ENCODE measurements around the gene KCTD1. TPM values are rescaled to one million over a fixed set of nuclear protein-coding genes. Genes with fewer than 3 reads are reported as not detected.

KCTD1 gene
- total RNA-seq, 1 donor from 2014 or later: 18.8 TPM

DNA sequence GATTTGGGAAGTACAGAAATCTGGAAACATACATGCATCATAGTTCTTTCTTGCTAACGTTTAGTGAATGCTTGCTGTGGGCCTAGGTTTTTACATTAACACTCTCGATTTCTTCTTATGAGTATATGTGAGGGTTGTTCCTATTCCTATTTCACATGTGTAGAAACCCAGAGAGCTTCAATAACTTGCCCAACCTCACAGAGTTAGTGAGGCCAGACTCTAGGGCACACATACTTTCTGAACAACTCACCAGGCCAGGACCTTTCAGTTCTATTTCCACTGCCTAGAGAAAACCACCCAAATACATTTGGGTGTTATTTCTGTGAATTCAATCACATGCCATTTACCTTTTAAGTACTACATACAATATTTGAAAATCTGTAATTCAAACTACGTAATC, 8.2 kb upstream of the KCTD1 start:
- peaks cover 1% of the 10 kb centered on the region for H3K9me3 Mint-ChIP-seq (ENCODE audit: unreplicated experiment)
- H3K27me3 Mint-ChIP-seq (ENCODE audit: unreplicated experiment): peaks cover 12% of the 10 kb centered on the region
- DNase-seq: no peak
- peaks cover 3% of the 10 kb centered on the region for H3K4me1 Mint-ChIP-seq (ENCODE audit: low read depth, unreplicated experiment)
- H3K27ac Mint-ChIP-seq (ENCODE audit: unreplicated experiment): no peak overlapping the region
- TF ChIP-seq, protein P1, sequence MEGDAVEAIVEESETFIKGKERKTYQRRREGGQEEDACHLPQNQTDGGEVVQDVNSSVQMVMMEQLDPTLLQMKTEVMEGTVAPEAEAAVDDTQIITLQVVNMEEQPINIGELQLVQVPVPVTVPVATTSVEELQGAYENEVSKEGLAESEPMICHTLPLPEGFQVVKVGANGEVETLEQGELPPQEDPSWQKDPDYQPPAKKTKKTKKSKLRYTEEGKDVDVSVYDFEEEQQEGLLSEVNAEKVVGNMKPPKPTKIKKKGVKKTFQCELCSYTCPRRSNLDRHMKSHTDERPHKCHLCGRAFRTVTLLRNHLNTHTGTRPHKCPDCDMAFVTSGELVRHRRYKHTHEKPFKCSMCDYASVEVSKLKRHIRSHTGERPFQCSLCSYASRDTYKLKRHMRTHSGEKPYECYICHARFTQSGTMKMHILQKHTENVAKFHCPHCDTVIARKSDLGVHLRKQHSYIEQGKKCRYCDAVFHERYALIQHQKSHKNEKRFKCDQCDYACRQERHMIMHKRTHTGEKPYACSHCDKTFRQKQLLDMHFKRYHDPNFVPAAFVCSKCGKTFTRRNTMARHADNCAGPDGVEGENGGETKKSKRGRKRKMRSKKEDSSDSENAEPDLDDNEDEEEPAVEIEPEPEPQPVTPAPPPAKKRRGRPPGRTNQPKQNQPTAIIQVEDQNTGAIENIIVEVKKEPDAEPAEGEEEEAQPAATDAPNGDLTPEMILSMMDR (IDR thresholded peaks at IDR 0.05; ENCODE audit: partially characterized antibody, unreplicated experiment): no peak
- H3K4me3 Mint-ChIP-seq (ENCODE audit: unreplicated experiment): no peak overlapping the region
- no peaks in the 10 kb centered on the region for H3K36me3 Mint-ChIP-seq (ENCODE audit: unreplicated experiment)

DNA sequence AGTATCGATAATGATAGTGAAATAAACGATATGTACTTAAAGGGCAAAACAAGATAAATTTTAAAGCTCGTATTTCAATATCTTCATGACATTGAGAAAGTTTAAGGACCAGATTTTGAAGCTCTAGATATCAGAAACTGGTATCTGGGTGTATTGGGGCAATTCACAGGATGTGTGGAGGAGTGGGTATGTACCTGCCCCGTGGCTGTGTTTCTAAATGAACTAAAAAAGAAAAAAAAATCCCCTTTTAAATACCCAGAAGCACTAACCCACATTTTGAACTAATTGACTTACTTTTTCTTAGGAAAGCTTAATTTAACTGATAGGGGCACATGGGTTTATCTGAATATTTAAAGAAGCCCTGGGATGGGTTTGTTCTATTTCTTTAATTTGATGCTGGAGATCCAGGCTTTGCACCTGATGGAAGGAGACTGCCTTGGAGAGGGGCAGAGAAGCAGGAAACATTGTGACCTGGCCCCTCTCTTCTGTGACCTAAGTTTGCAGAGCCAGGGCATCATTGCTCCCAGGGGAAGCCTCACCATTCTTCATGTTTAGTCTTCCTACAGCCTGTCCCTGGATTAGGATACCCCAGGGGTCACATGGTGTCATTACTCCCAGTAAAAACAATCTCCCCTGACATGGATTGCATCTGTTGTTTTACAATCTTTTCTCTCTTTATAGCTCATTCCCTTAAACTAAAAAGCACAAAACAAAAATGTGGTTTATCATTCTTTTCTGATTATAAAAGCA, 7.6 kb upstream of the KCTD1 start:
- no peak overlapping the region for H3K27ac Mint-ChIP-seq (ENCODE audit: unreplicated experiment)
- no peak overlapping the region for H3K4me3 Mint-ChIP-seq (ENCODE audit: unreplicated experiment)
- TF ChIP-seq, protein P1 (IDR thresholded peaks at IDR 0.05; ENCODE audit: partially characterized antibody, unreplicated experiment): no peak
- H3K36me3 Mint-ChIP-seq (ENCODE audit: unreplicated experiment): no peaks in the 10 kb centered on the region
- H3K27me3 Mint-ChIP-seq (ENCODE audit: unreplicated experiment): peaks cover 15% of the 10 kb centered on the region
- DNase-seq: no peak
- peaks cover 3% of the 10 kb centered on the region for H3K4me1 Mint-ChIP-seq (ENCODE audit: low read depth, unreplicated experiment)
- H3K9me3 Mint-ChIP-seq (ENCODE audit: unreplicated experiment): peaks cover 7% of the 10 kb centered on the region

DNA sequence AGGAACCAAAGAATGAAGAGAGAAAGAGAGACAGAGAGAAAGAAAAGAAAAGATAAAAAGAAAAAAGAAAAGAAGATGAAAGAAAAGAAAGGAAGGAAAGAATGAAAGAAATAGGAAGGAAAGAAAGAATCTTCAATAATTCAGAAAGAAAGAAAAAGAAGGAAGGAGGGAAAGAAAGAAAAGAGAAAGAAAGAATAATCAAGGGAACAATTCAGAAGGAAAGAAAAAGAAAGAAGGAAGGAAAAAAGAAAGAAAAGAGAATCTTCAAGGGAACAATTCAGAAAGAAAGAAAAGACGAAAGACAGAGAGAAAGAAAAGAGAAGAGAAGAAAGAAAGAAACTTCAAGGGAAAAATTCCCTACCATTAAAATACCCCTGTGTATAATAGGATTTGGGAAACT, 5.6 kb upstream of the KCTD1 start:
- Mint-ChIP-seq H3K9me3 (ENCODE audit: unreplicated experiment) (peaks cover 11% of the 10 kb centered on the region), H3K27ac (ENCODE audit: unreplicated experiment) (no peak overlapping the region), H3K4me3 (ENCODE audit: unreplicated experiment) (no peak overlapping the region), H3K36me3 (ENCODE audit: unreplicated experiment) (no peaks in the 10 kb centered on the region), H3K4me1 (ENCODE audit: low read depth, unreplicated experiment) (peaks cover 8% of the 10 kb centered on the region), H3K27me3 (ENCODE audit: unreplicated experiment) (peaks cover 21% of the 10 kb centered on the region)
- TF ChIP-seq, protein P1 (IDR thresholded peaks at IDR 0.05; ENCODE audit: partially characterized antibody, unreplicated experiment): no peak
- no peak for DNase-seq

DNA sequence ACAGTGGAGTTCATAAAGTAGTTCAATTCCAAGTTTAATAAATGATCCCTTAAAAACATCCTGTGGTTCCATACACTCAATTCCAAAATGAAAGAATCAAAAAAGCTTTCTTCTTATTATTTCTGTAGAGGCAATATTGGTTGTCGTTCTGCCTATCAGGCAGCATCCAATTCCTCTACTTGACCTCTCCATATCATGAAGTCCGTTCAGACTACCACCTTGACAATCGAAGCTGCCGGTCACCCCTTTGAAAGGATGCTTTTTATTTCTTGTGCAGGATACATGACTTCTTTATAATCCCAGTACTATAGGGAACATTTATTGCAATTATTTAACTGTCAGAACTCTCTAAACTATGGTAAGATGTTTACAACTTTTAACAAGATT, 3.3 kb upstream of the KCTD1 start:
- TF ChIP-seq, protein P1 (IDR thresholded peaks at IDR 0.05; ENCODE audit: partially characterized antibody, unreplicated experiment): no peak
- no peak overlapping the region for H3K27ac Mint-ChIP-seq (ENCODE audit: unreplicated experiment)
- H3K27me3 Mint-ChIP-seq (ENCODE audit: unreplicated experiment): peaks cover 26% of the 10 kb centered on the region
- no peak for DNase-seq
- peaks cover 8% of the 10 kb centered on the region for H3K4me1 Mint-ChIP-seq (ENCODE audit: low read depth, unreplicated experiment)
- H3K9me3 Mint-ChIP-seq (ENCODE audit: unreplicated experiment): peaks cover 13% of the 10 kb centered on the region
- H3K4me3 Mint-ChIP-seq (ENCODE audit: unreplicated experiment): peak overlapping the region; percentile 51
- no peaks in the 10 kb centered on the region for H3K36me3 Mint-ChIP-seq (ENCODE audit: unreplicated experiment)

DNA sequence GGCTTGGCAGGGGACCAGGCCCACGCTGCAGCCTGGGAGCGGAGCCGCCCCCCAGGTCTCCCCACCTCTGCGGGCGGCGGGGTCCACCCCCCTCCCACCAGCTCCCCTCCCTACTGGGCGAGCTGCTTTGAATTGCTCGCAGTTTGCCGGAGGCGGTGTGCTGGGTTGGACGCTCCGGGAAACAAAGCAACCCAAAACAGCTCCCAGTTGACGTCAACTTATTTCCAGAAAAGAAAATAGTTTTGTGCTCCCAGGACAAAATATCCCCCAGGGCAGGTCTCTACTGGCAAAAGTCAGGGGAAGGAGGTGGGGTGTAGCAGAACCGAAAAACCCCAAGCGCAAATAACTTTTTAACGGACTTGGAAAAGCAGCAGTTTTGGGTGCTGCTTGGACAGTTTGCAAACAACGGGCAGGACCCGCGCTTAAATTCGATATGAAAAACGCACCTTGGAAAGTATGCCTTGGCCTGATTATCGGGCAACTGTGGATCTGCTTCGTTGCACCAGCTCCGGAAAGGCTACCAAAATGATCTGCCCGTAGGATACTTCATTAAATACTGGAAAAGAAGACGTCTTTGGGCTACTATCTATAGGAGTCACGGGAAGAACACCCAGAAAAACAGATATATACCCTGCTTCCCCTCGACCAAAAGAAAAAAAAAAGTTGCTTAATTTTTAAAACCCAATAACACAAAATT, 2.8 kb upstream of the KCTD1 start:
- no peaks in the 10 kb centered on the region for H3K36me3 Mint-ChIP-seq (ENCODE audit: unreplicated experiment)
- TF ChIP-seq, protein P1 (IDR thresholded peaks at IDR 0.05; ENCODE audit: partially characterized antibody, unreplicated experiment): no peak
- DNase-seq: no peak
- peaks cover 28% of the 10 kb centered on the region for H3K27me3 Mint-ChIP-seq (ENCODE audit: unreplicated experiment)
- H3K27ac Mint-ChIP-seq (ENCODE audit: unreplicated experiment): no peak overlapping the region
- H3K4me1 Mint-ChIP-seq (ENCODE audit: low read depth, unreplicated experiment): peaks cover 7% of the 10 kb centered on the region
- peak overlapping the region; percentile 51 for H3K4me3 Mint-ChIP-seq (ENCODE audit: unreplicated experiment)
- peaks cover 16% of the 10 kb centered on the region for H3K9me3 Mint-ChIP-seq (ENCODE audit: unreplicated experiment)

All from glutamatergic neuron (in vitro differentiated cells).